ENCODE results near the gene RFX8.

DNA sequence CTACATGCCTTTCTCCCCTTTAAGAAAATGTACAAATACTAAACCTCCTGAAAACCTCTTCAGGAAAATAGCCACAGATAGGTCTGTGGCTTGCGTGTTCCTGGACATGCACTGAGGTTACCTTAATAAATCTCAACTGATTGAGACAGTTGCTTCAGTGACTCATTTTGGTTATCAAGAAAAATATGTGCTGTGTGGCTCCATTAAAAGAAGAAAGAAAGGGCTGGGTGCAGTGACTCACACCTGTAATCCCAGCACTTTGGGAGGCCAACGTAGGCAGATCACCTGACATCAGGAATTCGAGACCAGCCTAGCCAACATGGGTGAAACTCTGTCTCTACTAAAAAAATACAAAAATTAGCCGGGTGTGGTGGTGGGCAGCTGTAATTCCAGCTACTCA is 114.7 kb downstream of the RFX8 start:
- no peak for TF ChIP-seq SUZ12 (IDR thresholded peaks at IDR 0.05)
- no peak for TF ChIP-seq BHLHE40 (IDR thresholded peaks at IDR 0.05; ENCODE audit: borderline replicate concordance)
- TF ChIP-seq, protein P1, sequence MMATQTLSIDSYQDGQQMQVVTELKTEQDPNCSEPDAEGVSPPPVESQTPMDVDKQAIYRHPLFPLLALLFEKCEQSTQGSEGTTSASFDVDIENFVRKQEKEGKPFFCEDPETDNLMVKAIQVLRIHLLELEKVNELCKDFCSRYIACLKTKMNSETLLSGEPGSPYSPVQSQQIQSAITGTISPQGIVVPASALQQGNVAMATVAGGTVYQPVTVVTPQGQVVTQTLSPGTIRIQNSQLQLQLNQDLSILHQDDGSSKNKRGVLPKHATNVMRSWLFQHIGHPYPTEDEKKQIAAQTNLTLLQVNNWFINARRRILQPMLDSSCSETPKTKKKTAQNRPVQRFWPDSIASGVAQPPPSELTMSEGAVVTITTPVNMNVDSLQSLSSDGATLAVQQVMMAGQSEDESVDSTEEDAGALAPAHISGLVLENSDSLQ (IDR thresholded peaks at IDR 0.05), result no peak
- no peak for TF ChIP-seq SP1 (IDR thresholded peaks at IDR 0.05)
- TF ChIP-seq LEF1 (IDR thresholded peaks at IDR 0.05; ENCODE audit: borderline replicate concordance), result no peak
- no peak for TF ChIP-seq TARDBP (IDR thresholded peaks at IDR 0.05)
